ENCODE results near the gene ENG. TPM values are rescaled to one million over a fixed set of nuclear protein-coding genes. Genes with fewer than 3 reads are reported as not detected.

Gene ENG
- total RNA-seq, 4 donors from 2014 or later: 45.6 to 115 (median 51.1) TPM

DNA sequence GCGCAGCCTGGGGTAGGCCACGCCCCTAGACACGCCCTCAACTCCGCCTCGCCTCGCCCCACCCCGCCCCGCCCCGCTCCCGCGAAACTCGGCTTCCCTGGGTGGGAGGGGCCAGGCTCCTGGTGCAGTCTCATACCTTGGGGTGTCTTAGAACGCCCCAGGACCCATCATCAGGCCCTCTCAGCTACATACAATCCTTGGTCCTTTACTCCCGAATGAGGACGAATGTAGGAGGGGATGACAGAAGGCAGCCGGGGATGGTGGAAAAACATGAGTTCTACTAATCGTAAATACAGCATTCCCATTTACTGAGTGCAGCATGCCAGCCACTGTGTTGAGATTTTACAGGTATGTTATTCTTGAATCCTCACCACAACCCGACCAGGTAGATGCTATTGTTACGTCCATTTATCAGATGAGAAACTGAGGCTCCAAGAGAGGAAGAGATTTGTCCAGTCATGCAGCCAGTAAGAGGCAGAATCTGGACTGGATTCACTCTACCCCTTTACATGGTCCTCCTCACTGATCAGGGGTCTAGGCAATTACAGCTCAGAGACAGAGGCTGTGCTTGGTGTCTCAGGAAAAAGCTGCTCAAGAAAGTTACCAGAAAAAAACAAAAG is 82.8 kb downstream of the ENG start:
- H3K27me3 ChIP-seq: no peaks in the 10 kb centered on the region
- 7 to 12% methylated on average over 7 to 17 of the region's 19 CpGs for WGBS, 2 donors
- peaks cover 4 to 22% of the 10 kb centered on the region in 2 donors for H3K4me1 ChIP-seq
- H3K9me3 ChIP-seq: no peaks in the 10 kb centered on the region
- no peak for DNase-seq
- TF ChIP-seq CTCF (IDR thresholded peaks at IDR 0.05): no peak
- no peak for TF ChIP-seq POLR2A (IDR thresholded peaks at IDR 0.05)
- H3K36me3 ChIP-seq: no peaks in the 10 kb centered on the region
- no peak overlapping the region for H3K27ac ChIP-seq
- intact Hi-C loops (cut with DNase I): no loop called here
- peak overlapping the region in 1 of 3 donors; percentile 41 for H3K4me3 ChIP-seq (replicated peaks in 1 of 3)

- intact Hi-C loops (cut with DNase I): no loop called here
- TF ChIP-seq POLR2A (IDR thresholded peaks at IDR 0.05) (peak in 1 of 2 donors; percentile 60), CTCF (IDR thresholded peaks at IDR 0.05) (no peak)
Measured at GRCh38 chr9:127770905-127771569, 83.4 kb downstream of the ENG start.

GRCh38 chr9:127770583-127770904 is 83.9 kb downstream of the ENG start:
- H3K27ac ChIP-seq: peak overlapping the region; percentile 31 to 76 (median 67)
- H3K9me3 ChIP-seq: no peaks in the 10 kb centered on the region
- 38% methylated on average over 1 of the region's 3 CpGs; no CpG with 5 or more reads in 1 of the 2 donors for WGBS, 2 donors
- no peak for DNase-seq
- intact Hi-C loops (cut with DNase I): no loop called here
- no peaks in the 10 kb centered on the region for H3K27me3 ChIP-seq
- TF ChIP-seq POLR2A (IDR thresholded peaks at IDR 0.05) (no peak), CTCF (IDR thresholded peaks at IDR 0.05) (no peak)
- peak overlapping the region in 1 of 3 donors; percentile 41 for H3K4me3 ChIP-seq (replicated peaks in 1 of 3)
- H3K4me1 ChIP-seq: peaks cover 4 to 29% of the 10 kb centered on the region in 2 donors
- no peaks in the 10 kb centered on the region for H3K36me3 ChIP-seq

More at GRCh38 chr9:127770905-127771569, 83.4 kb downstream of the ENG start:
- H3K4me3 ChIP-seq (replicated peaks in 1 of 3): peak overlapping the region in 1 of 3 donors; percentile 41
- WGBS, 2 donors: 3% methylated on average over 35 to 43 of the region's 43 CpGs
- H3K27me3 ChIP-seq: no peaks in the 10 kb centered on the region
- H3K27ac ChIP-seq: peak overlapping the region; percentile 31 to 76 (median 47)
- H3K36me3 ChIP-seq: no peaks in the 10 kb centered on the region
- peaks cover 4 to 26% of the 10 kb centered on the region in 2 donors for H3K4me1 ChIP-seq
- peak; percentile 98 to 99 for DNase-seq
- no peaks in the 10 kb centered on the region for H3K9me3 ChIP-seq

DNA sequence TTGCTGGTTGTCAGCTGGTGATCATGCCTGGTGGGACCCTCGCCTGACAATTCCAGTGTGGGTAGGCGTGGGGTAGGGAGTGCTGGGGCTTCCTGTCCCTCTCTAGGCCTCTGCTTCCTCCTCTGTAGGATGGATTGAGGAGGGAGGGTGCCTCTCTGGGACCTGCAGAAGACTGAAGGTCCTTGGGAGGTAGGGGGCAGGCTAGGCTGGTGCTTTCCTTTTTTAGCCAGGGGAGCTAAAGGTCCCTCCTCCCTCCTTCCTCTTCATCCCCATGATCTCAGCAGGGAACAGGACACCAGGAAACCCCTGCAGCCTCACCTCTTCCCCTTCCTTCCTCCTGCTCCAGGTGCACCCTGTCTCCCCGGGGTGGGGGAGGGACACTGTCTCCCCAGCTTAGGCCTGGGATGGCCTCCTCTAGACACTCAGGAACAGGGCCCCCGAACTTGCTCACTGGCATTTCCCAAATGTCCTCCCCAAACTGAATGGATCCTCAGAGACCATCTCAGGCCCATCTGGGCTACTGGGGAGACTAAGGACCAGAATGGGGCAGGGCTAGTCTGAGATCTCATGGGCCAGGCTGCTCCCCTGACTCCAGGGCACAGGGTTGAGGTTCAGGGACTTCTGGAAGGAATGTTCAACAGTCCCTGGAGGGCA is 84.4 kb downstream of the ENG start:
- intact Hi-C loops (cut with DNase I): no loop called here
- DNase-seq: peak in 1 of 2 donors; percentile 20
- peak in 1 of 2 donors; percentile 6 for TF ChIP-seq POLR2A (IDR thresholded peaks at IDR 0.05)
- TF ChIP-seq CTCF (IDR thresholded peaks at IDR 0.05): no peak
- Histone ChIP-seq H3K36me3 (no peaks in the 10 kb centered on the region), H3K27ac (peak overlapping the region; percentile 20 to 76 (median 67)), H3K27me3 (no peaks in the 10 kb centered on the region), H3K4me1 (peaks cover 4 to 29% of the 10 kb centered on the region in 2 donors), H3K9me3 (no peaks in the 10 kb centered on the region), H3K4me3 (replicated peaks in 1 of 3) (peak overlapping the region in 1 of 3 donors; percentile 41)
- WGBS, 2 donors: 48 to 81% methylated on average over 2 of the region's 4 CpGs

DNA sequence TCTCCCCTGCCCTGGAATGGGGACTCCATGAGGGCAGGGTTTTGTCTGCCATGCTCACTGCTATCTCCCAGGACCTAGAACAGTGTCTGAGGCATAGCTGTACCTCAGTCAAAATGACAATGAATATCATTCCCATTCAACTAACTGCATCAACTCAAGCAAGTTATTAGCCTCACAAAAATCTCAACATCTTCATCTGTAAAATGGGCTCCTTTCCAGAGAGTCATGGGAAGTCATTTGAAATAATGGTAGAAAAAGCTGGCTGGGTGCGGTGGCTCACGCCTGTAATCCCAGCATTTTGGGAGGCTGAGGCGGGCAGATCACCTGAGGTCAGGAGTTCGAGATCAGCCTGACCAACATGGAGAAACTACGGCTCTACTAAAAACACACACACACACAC is 85.4 kb downstream of the ENG start:
- Histone ChIP-seq H3K27ac (peak overlapping the region; percentile 20 to 76 (median 67)), H3K4me1 (peaks cover 4 to 29% of the 10 kb centered on the region in 2 donors), H3K36me3 (no peaks in the 10 kb centered on the region), H3K27me3 (no peaks in the 10 kb centered on the region), H3K9me3 (no peaks in the 10 kb centered on the region), H3K4me3 (replicated peaks in 1 of 3) (no peak overlapping the region)
- TF ChIP-seq CTCF (IDR thresholded peaks at IDR 0.05) (no peak), POLR2A (IDR thresholded peaks at IDR 0.05) (no peak)
- intact Hi-C loops (cut with DNase I): no loop called here
- DNase-seq: no peak
- WGBS, 2 donors: 82 to 94% methylated on average over 5 of the region's 5 CpGs
